Lung (tissue), 16 donors: ENCODE results near the gene CCN6. TPM values are rescaled to one million over a fixed set of nuclear protein-coding genes. Genes with fewer than 3 reads are reported as not detected.

Source experiments
- ATAC-seq: fragments of 200-7000 bp; cut with Tn5 transposase; one replicate; pipeline ENCODE4 v1.9.1; 2020; ENCODE audit warnings: moderate number of reproducible peaks; ENCODE audit not compliant: insufficient read depth, low FRiP score
- DNase-seq, 3 donors: peaks; one replicate each; pipeline ENCODE4 v3.0.0-alpha.2; 2013 to 2017
- H3K27ac ChIP-seq, 2 donors: one replicate each; pipeline ENCODE4 v1.5.1; 2013; ENCODE audit warnings: mild to moderate bottlenecking in 2 of 2, moderate library complexity in 2 of 2, control low read depth in 1 of 2, inconsistent platforms in 1 of 2, low read depth in 1 of 2, low read length in 1 of 2
- H3K27me3 ChIP-seq, 3 donors: one replicate each; pipeline ENCODE4 v1.5.1; 2013; ENCODE audit warnings: low read length in 2 of 3; ENCODE audit not compliant: control insufficient read depth in 3 of 3, insufficient read depth in 3 of 3
- H3K36me3 ChIP-seq, 4 donors: one replicate each; pipeline ENCODE4 v1.5.1; 2013; ENCODE audit warnings: low read length in 4 of 4, mild to moderate bottlenecking in 1 of 4, moderate library complexity in 1 of 4; ENCODE audit not compliant: control insufficient read depth in 4 of 4, insufficient read depth in 4 of 4
- H3K4me1 ChIP-seq, 5 donors: one replicate each; pipeline ENCODE4 v1.5.1; 2013; ENCODE audit warnings: low read length in 5 of 5, mild to moderate bottlenecking in 2 of 5, moderate library complexity in 1 of 5; ENCODE audit not compliant: control insufficient read depth in 5 of 5, insufficient read depth in 5 of 5
- H3K4me3 ChIP-seq: one replicate; pipeline ENCODE4 v1.5.1; 2013; ENCODE audit warnings: mild to moderate bottlenecking, control low read depth, moderate library complexity
- H3K9ac ChIP-seq, 2 donors: one replicate each; pipeline ENCODE4 v1.5.1; 2013; ENCODE audit warnings: low read length in 2 of 2, control low read depth in 1 of 2; ENCODE audit not compliant: insufficient read depth in 1 of 2
- H3K9me3 ChIP-seq, 4 donors: one replicate each; pipeline ENCODE4 v1.5.1; 2013; ENCODE audit warnings: low read length in 3 of 4, mild to moderate bottlenecking in 1 of 4, moderate library complexity in 1 of 4; ENCODE audit not compliant: control insufficient read depth in 4 of 4, insufficient read depth in 3 of 4
- CTCF ChIP-seq: IDR thresholded peaks from 2 replicates; pipeline ENCODE4 v1.5.1; 2012; ENCODE audit warnings: mild to moderate bottlenecking; ENCODE audit errors: control extremely low read depth, extremely low read depth
- WGBS, 2 donors: extraction: QIAGEN DNeasy Blood & Tissue Kit; methylation state at CpG; one replicate each; pipeline ENCODE4 v1.1.7; 2013; 5-methylcytosine and 5-hydroxymethylcytosine counted together
- long read RNA-seq, 5 donors: transcript quantifications; one replicate each; lab custom pipeline, GENCODE V29; 2026
- polyA plus RNA-seq, 2 donors: library from polyadenylated mRNA; stranded (reverse); fragments of 200-250 nt; gene quantifications; one replicate each; pipeline ENCODE4 v1.2.1, GENCODE V29; 2013
- total RNA-seq, 2 donors: library from RNA; depleted of rRNA in 1 of 2; stranded (reverse); fragments of >200 nt in 1 of 2; gene quantifications; one replicate each; pipeline ENCODE4 v1.2.1, GENCODE V29; 2014 to 2021
- donor health status: control.
- donor health status: control.
- donor health status: Bipolar disorder and iron deficiency.
- donor health status: healthy.
- donor health status: DM: yes; HTN: yes; CAD: no.

The CCN6 gene
- total RNA-seq: not detected
- not detected for polyA plus RNA-seq
- long read RNA-seq, donor 1: 0 reads
- long read RNA-seq, donor 2: 0 reads
- long read RNA-seq, donor 3: 0 reads
- long read RNA-seq, donor 4: 0 reads
- long read RNA-seq, donor 5: 0 reads

- peaks cover 0 to 4% (median 0%) of the 10 kb centered on the region in 5 donors for H3K4me1 ChIP-seq
- H3K36me3 ChIP-seq: no peaks in the 10 kb centered on the region
- ATAC-seq (no peak), DNase-seq (no peak)
- no peak for TF ChIP-seq CTCF
- H3K4me3 ChIP-seq: no peak within 1 kb of the TSS
- no peak within 1 kb of the TSS for H3K27ac ChIP-seq
- H3K27me3 ChIP-seq: no peaks in the 10 kb centered on the region
- WGBS, 2 donors: 88 to 93% methylated on average over 12 of the region's 12 CpGs
- no peak within 1 kb of the TSS for H3K9ac ChIP-seq
- H3K9me3 ChIP-seq: peaks cover 0 to 2% (median 0%) of the 10 kb centered on the region in 4 donors
Observed at GRCh38 chr6:112054001-112054400, at the start of gene CCN6. TSS of gene CCN6 (plus strand) at chr6:112054104. CDS start at chr6:112054358, 254 bp downstream.

GRCh38 chr6:112004201-112005012 lies 49.5 kb upstream of the CCN6 start:
- Histone ChIP-seq H3K9ac (no peak overlapping the region), H3K27me3 (no peaks in the 10 kb centered on the region), H3K27ac (no peak overlapping the region), H3K36me3 (no peaks in the 10 kb centered on the region), H3K4me3 (no peak overlapping the region), H3K4me1 (peaks cover 0 to 13% (median 2%) of the 10 kb centered on the region in 5 donors), H3K9me3 (no peaks in the 10 kb centered on the region)
- ATAC-seq: no peak
- no peak for DNase-seq
- WGBS, 2 donors: 75 to 89% methylated on average over 5 of the region's 5 CpGs
- TF ChIP-seq CTCF: no peak

DNA sequence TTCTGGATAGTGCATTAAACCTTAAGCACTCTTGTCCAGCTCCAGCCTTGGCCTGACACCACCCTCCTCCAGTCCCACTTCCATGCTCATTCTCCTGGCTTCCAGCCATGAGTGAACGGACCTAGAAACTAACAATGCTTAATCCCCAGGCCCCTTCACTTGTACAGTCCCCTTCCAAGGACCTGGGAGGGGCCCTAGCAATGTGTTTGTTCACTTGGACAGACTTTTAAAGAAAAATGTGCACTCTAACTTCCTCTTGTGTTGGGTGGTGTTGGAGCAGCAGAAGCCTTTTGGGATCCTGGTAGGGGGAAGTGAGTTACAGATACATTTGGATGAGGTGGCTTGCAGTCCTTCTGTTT lies 48.9 kb upstream of the CCN6 start:
- TF ChIP-seq CTCF: no peak
- DNase-seq: no peak
- no peak overlapping the region for H3K4me3 ChIP-seq
- H3K36me3 ChIP-seq: no peaks in the 10 kb centered on the region
- no peak overlapping the region for H3K9ac ChIP-seq
- no peaks in the 10 kb centered on the region for H3K9me3 ChIP-seq
- no peaks in the 10 kb centered on the region for H3K27me3 ChIP-seq
- peaks cover 0 to 13% (median 2%) of the 10 kb centered on the region in 5 donors for H3K4me1 ChIP-seq
- 42 to 52% methylated on average over 1 of the region's 1 CpG for WGBS, 2 donors
- no peak for ATAC-seq
- H3K27ac ChIP-seq: no peak overlapping the region
